ENCODE data around the gene RASL10A. TPM values are rescaled to one million over a fixed set of nuclear protein-coding genes. Genes with fewer than 3 reads are reported as not detected.

RASL10A gene
- total and polyA plus RNA-seq, 10 donors = 0.54 to 6.1 (median 2.3) TPM

GRCh38 chr22:29300807-29301601 lies 14.5 kb downstream of the RASL10A start:
- Histone ChIP-seq H3K27ac (peak overlapping the region in 1 of 8 donors; percentile 27), H3K4me1 (peaks cover 2 to 29% (median 18%) of the 10 kb centered on the region in 6 donors), H3K9me3 (no peaks in the 10 kb centered on the region), H3K4me3 (no peak overlapping the region), H3K36me3 (peaks cover 13 to 61% (median 53%) of the 10 kb centered on the region in 6 donors), H3K27me3 (replicated peaks in 1 of 7) (peaks cover 0 to 12% (median 2%) of the 10 kb centered on the region in 7 donors)
- intact Hi-C loops (cut with DNase I; ENCODE audit: low total_unique reads) = no loop called here
- 75 to 91% (median 77%) methylated on average over 10 of the region's 10 CpGs for WGBS, 5 donors
- no peak for DNase-seq
- TF ChIP-seq POLR2A (IDR thresholded peaks at IDR 0.05) = no peak
- TF ChIP-seq POLR2AphosphoS5 (IDR thresholded peaks at IDR 0.05) = peak in 1 of 3 donors; percentile 38

GRCh38 chr22:29300467-29300806 lies 15.1 kb downstream of the RASL10A start:
- 65 to 82% (median 77%) methylated on average over 4 of the region's 4 CpGs for WGBS, 5 donors
- peaks cover 16 to 67% (median 59%) of the 10 kb centered on the region in 6 donors for H3K36me3 ChIP-seq
- no peak for DNase-seq

GRCh38 chr22:29299136-29299900 lies 16.2 kb downstream of the RASL10A start:
- DNase-seq = no peak
- WGBS, 5 donors = 88 to 94% (median 89%) methylated on average over 19 of the region's 19 CpGs
- TF ChIP-seq POLR2AphosphoS5 (IDR thresholded peaks at IDR 0.05) (peak; percentile 6 to 69 (median 43)), POLR2A (IDR thresholded peaks at IDR 0.05) (no peak)
- H3K27me3 ChIP-seq (replicated peaks in 1 of 7) = no peaks in the 10 kb centered on the region
- no peaks in the 10 kb centered on the region for H3K9me3 ChIP-seq
- H3K36me3 ChIP-seq = peaks cover 16 to 78% (median 70%) of the 10 kb centered on the region in 6 donors
- H3K4me3 ChIP-seq = no peak overlapping the region
- intact Hi-C loops (cut with DNase I; ENCODE audit: low total_unique reads) = no loop called here
- no peak overlapping the region for H3K27ac ChIP-seq
- H3K4me1 ChIP-seq = peaks cover 0 to 22% (median 14%) of the 10 kb centered on the region in 6 donors

More at GRCh38 chr22:29300467-29300806, 15.1 kb downstream of the RASL10A start:
- intact Hi-C loops (cut with DNase I; ENCODE audit: low total_unique reads) = no loop called here
- Histone ChIP-seq H3K4me1 (peaks cover 0 to 24% (median 14%) of the 10 kb centered on the region in 6 donors), H3K9me3 (no peaks in the 10 kb centered on the region), H3K27ac (peak overlapping the region in 1 of 8 donors; percentile 27), H3K27me3 (replicated peaks in 1 of 7) (peaks cover 0 to 7% (median 0%) of the 10 kb centered on the region in 7 donors), H3K4me3 (no peak overlapping the region)
- TF ChIP-seq CTCF (IDR thresholded peaks at IDR 0.05 in 8 of 11, conservative IDR thresholded peaks at IDR 0.05 in 3 of 11) (no peak), POLR2AphosphoS5 (IDR thresholded peaks at IDR 0.05) (no peak), POLR2A (IDR thresholded peaks at IDR 0.05) (no peak)

- intact Hi-C loops (cut with DNase I; ENCODE audit: low total_unique reads) = no loop called here
- DNase-seq = no peak
- 83 to 92% (median 88%) methylated on average over 8 of the region's 8 CpGs for WGBS, 5 donors
- Histone ChIP-seq H3K36me3 (peaks cover 16 to 85% (median 77%) of the 10 kb centered on the region in 6 donors), H3K4me1 (peaks cover 0 to 16% (median 12%) of the 10 kb centered on the region in 6 donors), H3K27ac (no peak overlapping the region), H3K9me3 (no peaks in the 10 kb centered on the region), H3K4me3 (no peak overlapping the region), H3K27me3 (replicated peaks in 1 of 7) (no peaks in the 10 kb centered on the region)
- TF ChIP-seq POLR2AphosphoS5 (IDR thresholded peaks at IDR 0.05) (no peak), POLR2A (IDR thresholded peaks at IDR 0.05) (no peak), CTCF (IDR thresholded peaks at IDR 0.05 in 8 of 11, conservative IDR thresholded peaks at IDR 0.05 in 3 of 11) (no peak)
These were observed 16.9 kb downstream of the RASL10A start for GRCh38 chr22:29298641-29299040.

GRCh38 chr22:29292379-29292778 lies 23.1 kb downstream of the RASL10A start:
- no peaks in the 10 kb centered on the region for H3K27me3 ChIP-seq (replicated peaks in 1 of 7)
- H3K9me3 ChIP-seq = no peaks in the 10 kb centered on the region
- peaks cover 0 to 40% (median 7%) of the 10 kb centered on the region in 6 donors for H3K4me1 ChIP-seq
- no peak for TF ChIP-seq POLR2A (IDR thresholded peaks at IDR 0.05)
- TF ChIP-seq CTCF (IDR thresholded peaks at IDR 0.05 in 8 of 11, conservative IDR thresholded peaks at IDR 0.05 in 3 of 11) = no peak
- no peak for TF ChIP-seq POLR2AphosphoS5 (IDR thresholded peaks at IDR 0.05)
- no peak for DNase-seq
- no peak overlapping the region for H3K27ac ChIP-seq
- H3K36me3 ChIP-seq = peaks cover 25 to 100% (median 99%) of the 10 kb centered on the region in 6 donors
- H3K4me3 ChIP-seq = no peak overlapping the region
- intact Hi-C loops (cut with DNase I; ENCODE audit: low total_unique reads) = no loop called here

Measured in spleen (tissue), 11 donors.